ENCODE data around the gene SEM1. TPM values are rescaled to one million over a fixed set of nuclear protein-coding genes. Genes with fewer than 3 reads are reported as not detected.

SEM1 gene
- total and polyA plus RNA-seq, 2 of the 4 experiments (the other 2 are of a cell fraction) = 17.2 to 38.0 TPM

DNA sequence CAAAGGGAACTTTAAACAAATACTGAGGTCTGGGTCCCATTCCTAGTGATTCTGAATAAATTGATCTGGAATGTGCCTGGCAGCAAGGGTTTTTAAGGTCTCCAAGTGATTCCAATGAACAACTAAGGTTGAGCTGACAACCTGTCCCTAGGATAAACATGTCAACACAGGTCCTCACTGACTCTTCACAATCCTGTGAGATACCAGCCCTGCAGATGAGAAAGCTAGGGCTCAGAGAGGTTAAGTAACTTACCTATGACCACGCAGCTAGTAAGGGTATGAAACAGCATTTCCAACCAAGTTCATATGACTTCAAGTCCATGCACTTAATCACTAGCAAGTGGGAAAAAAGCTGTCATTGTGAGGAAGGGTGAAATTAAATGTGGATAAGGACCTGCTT is 44.0 kb downstream of the SEM1 start:
- Histone ChIP-seq H3K36me3 (ENCODE audit: control insufficient read depth, insufficient read depth, low read length) (no peaks in the 10 kb centered on the region), H3K18ac (ENCODE audit: low read depth, low read length) (no peak overlapping the region), H3K4me3 (ENCODE audit: insufficient read depth, low read depth, low read length) (no peak overlapping the region), H4K8ac (ENCODE audit: low read depth in 2 of 2, low read length in 2 of 2) (no peak overlapping the region), H3K9me1 (ENCODE audit: insufficient read depth, low read length) (no peaks in the 10 kb centered on the region), H3K27me3 (ENCODE audit: control insufficient read depth, insufficient read depth, low read length) (no peaks in the 10 kb centered on the region), H3K9ac (ENCODE audit: low read depth, low read length) (no peak overlapping the region), H3K4me2 (ENCODE audit: low read depth, low read length) (no peak overlapping the region), H2BK5ac (ENCODE audit: low read depth, low read length, poor library complexity, severe bottlenecking) (no peak overlapping the region), H3K56ac (ENCODE audit: extremely low read depth, insufficient read depth, low read length) (no peak overlapping the region), H3K14ac (replicated peaks; ENCODE audit: low read depth, low read length) (no peak overlapping the region), H2AFZ (replicated peaks; ENCODE audit: low read length, poor library complexity) (no peak overlapping the region), H3K4ac (ENCODE audit: low read depth, low read length) (no peak overlapping the region), H3K4me1 (ENCODE audit: control insufficient read depth, insufficient read depth, low read length) (no peaks in the 10 kb centered on the region), H3K9me3 (ENCODE audit: control insufficient read depth, insufficient read depth, low read length) (no peaks in the 10 kb centered on the region), H2BK15ac (ENCODE audit: low read depth, low read length) (no peak overlapping the region), H3K27ac (ENCODE audit: insufficient read depth, low read length) (no peak overlapping the region), H2AK9ac (replicated peaks; ENCODE audit: low read depth, low read length, poor library complexity) (no peak overlapping the region), H2BK120ac (ENCODE audit: low read depth, low read length) (no peak overlapping the region), H4K5ac (ENCODE audit: low read depth, low read length) (no peak overlapping the region), H2AK5ac (ENCODE audit: low read depth, low read length) (no peak overlapping the region), H3K23ac (ENCODE audit: low read depth, low read length) (no peak overlapping the region), H3K79me1 (ENCODE audit: low read depth in 1 of 2, low read length in 2 of 2) (no peaks in the 10 kb centered on the region), H4K20me1 (ENCODE audit: insufficient read depth, low read length) (no peaks in the 10 kb centered on the region), H4K91ac (ENCODE audit: insufficient read depth, low read depth, low read length) (no peak overlapping the region), H2BK20ac (ENCODE audit: low read depth, low read length) (no peak overlapping the region)
- TF ChIP-seq SMC3 (IDR thresholded peaks at IDR 0.05; ENCODE audit: low read depth, low read length) = no peak
- TF ChIP-seq, protein P1, sequence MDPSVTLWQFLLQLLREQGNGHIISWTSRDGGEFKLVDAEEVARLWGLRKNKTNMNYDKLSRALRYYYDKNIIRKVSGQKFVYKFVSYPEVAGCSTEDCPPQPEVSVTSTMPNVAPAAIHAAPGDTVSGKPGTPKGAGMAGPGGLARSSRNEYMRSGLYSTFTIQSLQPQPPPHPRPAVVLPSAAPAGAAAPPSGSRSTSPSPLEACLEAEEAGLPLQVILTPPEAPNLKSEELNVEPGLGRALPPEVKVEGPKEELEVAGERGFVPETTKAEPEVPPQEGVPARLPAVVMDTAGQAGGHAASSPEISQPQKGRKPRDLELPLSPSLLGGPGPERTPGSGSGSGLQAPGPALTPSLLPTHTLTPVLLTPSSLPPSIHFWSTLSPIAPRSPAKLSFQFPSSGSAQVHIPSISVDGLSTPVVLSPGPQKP (IDR thresholded peaks at IDR 0.05; ENCODE audit: borderline replicate concordance, low read depth, low read length) = no peak
- no peak for TF ChIP-seq MXI1 (IDR thresholded peaks at IDR 0.05; ENCODE audit: borderline replicate concordance, low read depth, low read length)
- no peak for TF ChIP-seq CEBPB (IDR thresholded peaks at IDR 0.05; ENCODE audit: low read depth, low read length)
- TF ChIP-seq NFE2L2 (IDR thresholded peaks at IDR 0.05; ENCODE audit: low read depth, low read length) = no peak
- TF ChIP-seq, protein P2, sequence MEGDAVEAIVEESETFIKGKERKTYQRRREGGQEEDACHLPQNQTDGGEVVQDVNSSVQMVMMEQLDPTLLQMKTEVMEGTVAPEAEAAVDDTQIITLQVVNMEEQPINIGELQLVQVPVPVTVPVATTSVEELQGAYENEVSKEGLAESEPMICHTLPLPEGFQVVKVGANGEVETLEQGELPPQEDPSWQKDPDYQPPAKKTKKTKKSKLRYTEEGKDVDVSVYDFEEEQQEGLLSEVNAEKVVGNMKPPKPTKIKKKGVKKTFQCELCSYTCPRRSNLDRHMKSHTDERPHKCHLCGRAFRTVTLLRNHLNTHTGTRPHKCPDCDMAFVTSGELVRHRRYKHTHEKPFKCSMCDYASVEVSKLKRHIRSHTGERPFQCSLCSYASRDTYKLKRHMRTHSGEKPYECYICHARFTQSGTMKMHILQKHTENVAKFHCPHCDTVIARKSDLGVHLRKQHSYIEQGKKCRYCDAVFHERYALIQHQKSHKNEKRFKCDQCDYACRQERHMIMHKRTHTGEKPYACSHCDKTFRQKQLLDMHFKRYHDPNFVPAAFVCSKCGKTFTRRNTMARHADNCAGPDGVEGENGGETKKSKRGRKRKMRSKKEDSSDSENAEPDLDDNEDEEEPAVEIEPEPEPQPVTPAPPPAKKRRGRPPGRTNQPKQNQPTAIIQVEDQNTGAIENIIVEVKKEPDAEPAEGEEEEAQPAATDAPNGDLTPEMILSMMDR (conservative IDR thresholded peaks at IDR 0.05; ENCODE audit: low read depth, low read length) = no peak
- TF ChIP-seq RAD21 (IDR thresholded peaks at IDR 0.05; ENCODE audit: low read length) = no peak
- no peak for TF ChIP-seq CHD1 (IDR thresholded peaks at IDR 0.05; ENCODE audit: low read depth, low read length)
- TF ChIP-seq MAFK (IDR thresholded peaks at IDR 0.05; ENCODE audit: low read depth, low read length) = no peak
- TF ChIP-seq RCOR1 (IDR thresholded peaks at IDR 0.05; ENCODE audit: insufficient replicate concordance, low read length) = no peak
- no peak for TF ChIP-seq FOS (IDR thresholded peaks at IDR 0.05; ENCODE audit: low read depth, low read length)
- TF ChIP-seq RFX5 (IDR thresholded peaks at IDR 0.05; ENCODE audit: low read depth, low read length) = no peak
- TF ChIP-seq MAZ (IDR thresholded peaks at IDR 0.05; ENCODE audit: borderline replicate concordance, low read depth, low read length) = no peak
- no peak for TF ChIP-seq POLR2A (IDR thresholded peaks at IDR 0.05; ENCODE audit: low read depth, low read length)
- TF ChIP-seq BHLHE40 (IDR thresholded peaks at IDR 0.05; ENCODE audit: low read depth, low read length) = no peak
- TF ChIP-seq, protein P3, sequence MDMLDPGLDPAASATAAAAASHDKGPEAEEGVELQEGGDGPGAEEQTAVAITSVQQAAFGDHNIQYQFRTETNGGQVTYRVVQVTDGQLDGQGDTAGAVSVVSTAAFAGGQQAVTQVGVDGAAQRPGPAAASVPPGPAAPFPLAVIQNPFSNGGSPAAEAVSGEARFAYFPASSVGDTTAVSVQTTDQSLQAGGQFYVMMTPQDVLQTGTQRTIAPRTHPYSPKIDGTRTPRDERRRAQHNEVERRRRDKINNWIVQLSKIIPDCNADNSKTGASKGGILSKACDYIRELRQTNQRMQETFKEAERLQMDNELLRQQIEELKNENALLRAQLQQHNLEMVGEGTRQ (IDR thresholded peaks at IDR 0.05; ENCODE audit: low read depth, low read length) = no peak
- ChIA-PET POLR2A (ENCODE audit: unreplicated experiment) (no interaction called here), CTCF (no interaction called here)
- intact Hi-C loops (cut with micrococcal nuclease) = no loop called here
- dilution Hi-C loops (cut with HindIII; ENCODE audit: low sequenced_read_pairs, unreplicated experiment) = no loop called here
- no peak for DNase-seq
- in situ Hi-C loops (cut with MboI; ENCODE audit: low sequenced_read_pairs) = no loop called here
- WGBS, 2 experiments (ENCODE audit: extremely low coverage in 2 of 2, insufficient read length in 1 of 2) = no CpG with 5 or more reads among the region's 1 CpG
- no peak for ATAC-seq (ENCODE audit: low read depth)
- BruUV-seq (replicated peaks) = no TSS peak
